Measurements from ENCODE around the gene GNPAT.

DNA sequence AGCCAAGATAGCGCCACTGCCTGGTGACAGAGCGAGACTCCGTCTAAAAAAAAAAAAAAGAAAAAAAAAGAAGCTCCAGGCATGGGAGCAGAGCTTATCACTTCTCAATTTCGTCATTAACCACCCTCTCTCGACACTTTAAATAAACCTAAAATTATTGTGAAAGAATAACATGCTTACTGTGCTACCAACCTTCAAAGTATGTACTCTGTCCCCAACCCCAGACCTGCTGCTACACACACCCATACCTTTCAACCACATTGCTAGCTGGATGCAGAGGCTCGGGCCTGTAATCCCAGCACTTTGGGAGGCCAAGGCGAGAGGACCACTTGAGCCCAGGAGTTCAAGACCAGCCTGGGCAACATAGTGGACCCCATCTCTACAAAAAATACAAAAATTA lies 38.7 kb downstream of the GNPAT start:
- TF ChIP-seq POLR2A (IDR thresholded peaks at IDR 0.05; ENCODE audit: borderline replicate concordance, extremely low read depth, insufficient read depth, insufficient read length) (no peak), CTCF (IDR thresholded peaks at IDR 0.05 in 2 of 3, conservative IDR thresholded peaks at IDR 0.05 in 1 of 3; ENCODE audit: borderline replicate concordance in 1 of 3, insufficient read depth in 1 of 3, low read depth in 2 of 3, low read length in 2 of 3) (no peak), CEBPB (IDR thresholded peaks at IDR 0.05; ENCODE audit: low read depth) (no peak), EZH2 (IDR thresholded peaks at IDR 0.05) (no peak), YY1 (IDR thresholded peaks at IDR 0.05; ENCODE audit: extremely low read depth, insufficient replicate concordance, low read depth, low read length) (no peak), SP1 (IDR thresholded peaks at IDR 0.05; ENCODE audit: low read depth) (no peak)
